Esophagus (tissue), 2 donors: ENCODE measurements around the gene BCAS3. TPM values are rescaled to one million over a fixed set of nuclear protein-coding genes. Genes with fewer than 3 reads are reported as not detected.

Source experiments
- H3K27ac ChIP-seq, 2 donors: one replicate each; pipeline ENCODE4 v1.5.1; 2013; ENCODE audit warnings: low read depth in 2 of 2, mild to moderate bottlenecking in 2 of 2, inconsistent platforms in 1 of 2, low read length in 1 of 2, moderate library complexity in 1 of 2
- H3K27me3 ChIP-seq, 2 donors: one replicate each; pipeline ENCODE4 v1.6.1; 2013; ENCODE audit warnings: low read length in 2 of 2, control low read depth in 1 of 2, mild to moderate bottlenecking in 1 of 2; ENCODE audit not compliant: insufficient read depth in 2 of 2, control insufficient read depth in 1 of 2
- H3K36me3 ChIP-seq, 2 donors: one replicate each; pipeline ENCODE4 v1.6.1; 2013; ENCODE audit warnings: low read length in 1 of 2; ENCODE audit not compliant: control insufficient read depth in 2 of 2, insufficient read depth in 2 of 2
- H3K4me1 ChIP-seq, 2 donors: one replicate each; pipeline ENCODE4 v1.6.1; 2013; ENCODE audit warnings: low read length in 1 of 2; ENCODE audit not compliant: control insufficient read depth in 2 of 2, insufficient read depth in 2 of 2
- H3K4me3 ChIP-seq, 2 donors: one replicate each; pipeline ENCODE4 v1.5.1; 2013; ENCODE audit warnings: low read length in 2 of 2, mild to moderate bottlenecking in 2 of 2, low read depth in 1 of 2, moderate library complexity in 1 of 2
- H3K9me3 ChIP-seq, 2 donors: one replicate each; pipeline ENCODE4 v1.6.1; 2013; ENCODE audit warnings: mild to moderate bottlenecking in 2 of 2, low read depth in 1 of 2, low read length in 1 of 2, moderate library complexity in 1 of 2; ENCODE audit not compliant: control insufficient read depth in 2 of 2, insufficient read depth in 1 of 2
- WGBS, 2 donors: extraction: QIAGEN DNeasy Blood & Tissue Kit; methylation state at CpG; one replicate each; pipeline ENCODE4 v1.1.7; 2013; 5-methylcytosine and 5-hydroxymethylcytosine counted together
- polyA plus RNA-seq, 2 donors: library from polyadenylated mRNA; stranded (reverse); fragments of 200-250 nt; gene quantifications; one replicate each; pipeline ENCODE4 v1.2.3, GENCODE V29; 2013
- donor health status: healthy with polysubstance abuse.
- donor health status: Bipolar disorder and iron deficiency.

The BCAS3 gene
- polyA plus RNA-seq, 2 donors: 4.7 to 6.6 TPM

DNA sequence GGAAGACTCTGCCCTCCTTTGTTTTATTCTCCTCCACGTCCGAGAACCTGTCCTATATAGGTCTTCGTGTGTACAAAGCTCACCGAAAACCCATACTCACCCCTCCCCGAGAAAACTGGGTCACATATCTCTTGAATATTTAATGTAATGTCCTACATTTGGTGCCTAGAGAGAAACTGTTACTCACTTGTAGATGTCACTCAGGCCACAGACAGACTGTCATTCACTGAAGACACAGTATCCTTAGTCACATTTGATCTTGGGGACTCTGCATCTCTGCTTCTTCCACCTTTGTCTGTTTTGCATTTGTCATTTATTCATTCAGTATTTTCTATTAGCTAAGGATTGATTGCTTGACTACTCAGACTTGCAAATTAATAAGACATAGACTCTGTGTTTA is 590.2 kb downstream of the BCAS3 start:
- no peaks in the 10 kb centered on the region for H3K27me3 ChIP-seq
- WGBS, 2 donors: 88 to 96% methylated on average over 5 of the region's 5 CpGs
- no peaks in the 10 kb centered on the region for H3K9me3 ChIP-seq
- H3K4me1 ChIP-seq: no peaks in the 10 kb centered on the region
- H3K27ac ChIP-seq: no peak overlapping the region
- H3K36me3 ChIP-seq: no peaks in the 10 kb centered on the region
- no peak overlapping the region for H3K4me3 ChIP-seq

DNA sequence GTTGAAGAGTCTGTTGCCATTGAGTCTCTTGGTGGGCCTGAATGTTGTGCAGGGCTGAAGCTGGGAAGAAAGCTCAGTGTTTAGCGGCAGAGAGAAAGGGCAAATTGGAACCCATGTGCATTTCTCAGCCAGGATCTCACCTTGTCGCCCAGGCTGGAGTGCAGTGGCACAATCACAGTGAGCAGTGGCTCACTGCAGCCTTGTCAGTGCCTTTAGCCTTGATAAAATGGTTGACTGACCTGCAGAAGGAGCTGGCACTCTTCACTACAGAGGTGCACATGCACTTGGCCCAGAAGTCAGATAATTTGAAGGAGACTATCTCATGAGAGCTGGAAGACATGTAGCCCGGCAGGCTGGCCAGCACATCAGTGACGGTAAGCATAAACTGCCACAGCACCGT is 597.7 kb downstream of the BCAS3 start:
- 96 to 97% methylated on average over 5 of the region's 5 CpGs for WGBS, 2 donors
- Histone ChIP-seq H3K9me3 (no peaks in the 10 kb centered on the region), H3K4me3 (no peak overlapping the region), H3K27me3 (no peaks in the 10 kb centered on the region), H3K27ac (no peak overlapping the region), H3K4me1 (no peaks in the 10 kb centered on the region), H3K36me3 (no peaks in the 10 kb centered on the region)

DNA sequence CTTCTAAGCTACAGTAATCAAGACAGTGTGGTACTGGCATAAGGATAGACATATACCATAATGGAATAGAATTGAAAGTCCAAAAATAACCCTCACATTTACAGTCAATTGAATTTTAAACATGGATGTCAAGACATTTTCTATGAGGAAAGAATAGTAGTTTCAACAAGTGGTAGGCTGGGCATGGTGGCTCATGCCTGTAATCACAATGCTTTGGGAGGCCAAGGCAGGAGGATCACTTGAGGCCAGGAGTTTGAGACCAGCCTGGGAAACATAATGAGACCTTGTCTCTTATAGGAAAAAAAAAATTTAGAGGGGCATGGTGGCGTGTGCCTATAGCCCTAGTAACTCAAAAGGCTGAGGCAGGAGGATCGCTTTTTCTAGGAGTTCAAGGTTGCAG is 599.2 kb downstream of the BCAS3 start:
- WGBS, 2 donors: 99 to 100% methylated on average over 2 of the region's 2 CpGs

GRCh38 chr17:61279476-61280145 is 602.0 kb downstream of the BCAS3 start:
- Histone ChIP-seq H3K36me3 (no peaks in the 10 kb centered on the region), H3K4me3 (no peak overlapping the region), H3K9me3 (no peaks in the 10 kb centered on the region), H3K4me1 (no peaks in the 10 kb centered on the region), H3K27me3 (no peaks in the 10 kb centered on the region), H3K27ac (no peak overlapping the region)
- WGBS, 2 donors: 75 to 79% methylated on average over 1 of the region's 1 CpG

More for the DNA sequence above, 599.2 kb downstream of the BCAS3 start:
- H3K4me1 ChIP-seq: no peaks in the 10 kb centered on the region
- H3K9me3 ChIP-seq: no peaks in the 10 kb centered on the region
- no peak overlapping the region for H3K27ac ChIP-seq
- H3K27me3 ChIP-seq: no peaks in the 10 kb centered on the region
- no peak overlapping the region for H3K4me3 ChIP-seq
- no peaks in the 10 kb centered on the region for H3K36me3 ChIP-seq

GRCh38 chr17:61280338-61280737 is 602.7 kb downstream of the BCAS3 start:
- Histone ChIP-seq H3K4me3 (no peak overlapping the region), H3K27ac (no peak overlapping the region), H3K9me3 (no peaks in the 10 kb centered on the region), H3K36me3 (no peaks in the 10 kb centered on the region), H3K4me1 (no peaks in the 10 kb centered on the region), H3K27me3 (no peaks in the 10 kb centered on the region)

GRCh38 chr17:61280851-61281250 is 603.2 kb downstream of the BCAS3 start:
- Histone ChIP-seq H3K4me3 (no peak overlapping the region), H3K27ac (no peak overlapping the region), H3K27me3 (no peaks in the 10 kb centered on the region), H3K9me3 (no peaks in the 10 kb centered on the region), H3K36me3 (no peaks in the 10 kb centered on the region), H3K4me1 (no peaks in the 10 kb centered on the region)
- 94 to 95% methylated on average over 3 of the region's 3 CpGs for WGBS, 2 donors

GRCh38 chr17:61282377-61282776 is 604.7 kb downstream of the BCAS3 start:
- Histone ChIP-seq H3K4me3 (no peak overlapping the region), H3K27me3 (no peaks in the 10 kb centered on the region), H3K36me3 (no peaks in the 10 kb centered on the region), H3K9me3 (no peaks in the 10 kb centered on the region), H3K27ac (no peak overlapping the region), H3K4me1 (peaks cover 0 to 3% of the 10 kb centered on the region in 2 donors)
- 81 to 83% methylated on average over 3 of the region's 3 CpGs for WGBS, 2 donors

GRCh38 chr17:61283043-61283442 is 605.4 kb downstream of the BCAS3 start:
- H3K27me3 ChIP-seq: no peaks in the 10 kb centered on the region
- H3K36me3 ChIP-seq: no peaks in the 10 kb centered on the region
- no peak overlapping the region for H3K4me3 ChIP-seq
- H3K27ac ChIP-seq: no peak overlapping the region
- H3K4me1 ChIP-seq: peaks cover 0 to 3% of the 10 kb centered on the region in 2 donors
- no peaks in the 10 kb centered on the region for H3K9me3 ChIP-seq
- WGBS, 2 donors: 95% methylated on average over 6 of the region's 6 CpGs

- H3K4me3 ChIP-seq: no peak overlapping the region
- peaks cover 0 to 3% of the 10 kb centered on the region in 2 donors for H3K4me1 ChIP-seq
- 95 to 96% methylated on average over 10 of the region's 10 CpGs for WGBS, 2 donors
- no peaks in the 10 kb centered on the region for H3K9me3 ChIP-seq
- H3K36me3 ChIP-seq: no peaks in the 10 kb centered on the region
- H3K27ac ChIP-seq: no peak overlapping the region
- no peaks in the 10 kb centered on the region for H3K27me3 ChIP-seq
Observed at GRCh38 chr17:61284174-61284573, 606.5 kb downstream of the BCAS3 start.

- Histone ChIP-seq H3K27me3 (no peaks in the 10 kb centered on the region), H3K4me1 (peaks cover 0 to 3% of the 10 kb centered on the region in 2 donors), H3K9me3 (no peaks in the 10 kb centered on the region), H3K4me3 (no peak overlapping the region), H3K36me3 (no peaks in the 10 kb centered on the region), H3K27ac (no peak overlapping the region)
- 85% methylated on average over 1 of the region's 1 CpG for WGBS, 2 donors
Observed at GRCh38 chr17:61284746-61285145, 607.1 kb downstream of the BCAS3 start.
